MCF 10A (cell line): ENCODE results near the gene SPAG8. TPM values are rescaled to one million over a fixed set of nuclear protein-coding genes. Genes with fewer than 3 reads are reported as not detected.

Source experiments
- BruUV-seq: library from RNA; stranded (reverse); fragments of 400-500 nt; replicated peaks from 2 replicates; lab custom pipeline; 2021; lab: Mats Ljungman, UMichigan
- CTCF ChIA-PET: fragments of 300-600 bp; sonication (Branson Sonifier 250); formaldehyde crosslinking; extraction: SDS; loops from one replicate; lab custom pipeline; 2021; ENCODE audit warnings: antibody characterized with exemption, inconsistent platforms; lab: Yijun Ruan, JAX
- POLR2A ChIA-PET: fragments of 300-600, 350-650 bp; sonication (Branson Sonifier 250); formaldehyde crosslinking; extraction: SDS; loops from one replicate; lab custom pipeline; 2020; ENCODE audit warnings: antibody characterized with exemption, inconsistent platforms; lab: Yijun Ruan, JAX
- DNase-seq: peaks from one replicate; pipeline ENCODE4 v3.0.0-alpha.2; 2018; ENCODE audit not compliant: unreplicated experiment
- H3K27ac Mint-ChIP-seq: one replicate; pipeline ENCODE4 v1.8.0; 2022; ENCODE audit warnings: mild to moderate bottlenecking, low read depth, mixed read lengths; ENCODE audit not compliant: unreplicated experiment
- H3K27me3 Mint-ChIP-seq: one replicate; pipeline ENCODE4 v1.8.0; 2022; ENCODE audit warnings: mixed read lengths; ENCODE audit not compliant: insufficient read depth, unreplicated experiment
- H3K36me3 Mint-ChIP-seq: one replicate; pipeline ENCODE4 v1.8.0; 2022; ENCODE audit warnings: mild to moderate bottlenecking, moderate library complexity, mixed read lengths; ENCODE audit not compliant: insufficient read depth, unreplicated experiment
- H3K4me1 Mint-ChIP-seq: one replicate; pipeline ENCODE4 v1.8.0; 2022; ENCODE audit warnings: mixed read lengths; ENCODE audit not compliant: insufficient read depth, unreplicated experiment
- H3K4me3 Mint-ChIP-seq: one replicate; pipeline ENCODE4 v1.8.0; 2022; ENCODE audit warnings: mild to moderate bottlenecking, moderate library complexity, mixed read lengths; ENCODE audit not compliant: unreplicated experiment
- H3K9me3 Mint-ChIP-seq: one replicate; pipeline ENCODE4 v1.8.0; 2022; ENCODE audit warnings: mixed read lengths; ENCODE audit not compliant: unreplicated experiment
- intact Hi-C: fragments of 100-400 bp; cut with micrococcal nuclease; formaldehyde crosslinking; loops from 2 replicates; pipeline ENCODE4 v1.14.1; 2022
- total RNA-seq: library from RNA; stranded (reverse); gene quantifications from 2 replicates; pipeline ENCODE4 v1.2.3, GENCODE V29; 2022
- TF ChIP-seq, protein P1 (sequence below): fragments of 200-600 bp; IDR thresholded peaks from one replicate; pipeline ENCODE4 v1.8.0; 2022; ENCODE audit warnings: antibody characterized with exemption, mild to moderate bottlenecking; ENCODE audit not compliant: unreplicated experiment

Gene SPAG8
- total RNA-seq, 1 experiment from 2014 or later, result 1.1 TPM

GRCh38 chr9:35859310-35859989, 47.4 kb upstream of the SPAG8 start:
- CTCF ChIA-PET, result interaction anchor here (0.7 to 1.2 kb wide), 3 partner anchors 14 to 52 kb away, joined by 3 to 5 read pairs (median 3); no protein-coding TSS in a partner anchor

DNA sequence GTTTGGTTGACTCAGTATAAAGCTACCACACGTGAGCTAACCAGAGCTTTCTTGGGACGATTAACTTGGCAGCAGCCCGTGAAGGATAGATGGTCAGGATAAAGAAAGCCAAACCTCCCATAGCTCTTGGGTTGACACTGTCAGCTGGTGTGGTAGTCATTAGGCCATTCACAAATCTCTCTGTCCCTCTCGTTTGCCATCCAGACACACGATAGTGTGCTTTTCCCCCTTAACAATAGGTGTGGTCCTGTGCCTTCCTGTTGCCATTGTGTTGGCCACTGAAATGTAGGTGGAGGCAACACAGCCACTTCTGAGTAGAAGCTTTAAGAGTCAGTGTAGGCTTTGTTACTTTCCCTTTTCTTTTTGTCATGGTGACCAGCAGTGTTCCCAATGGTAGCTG, 46.4 kb upstream of the SPAG8 start:
- Mint-ChIP-seq H3K27me3 (peaks cover 47% of the 10 kb centered on the region), H3K4me1 (no peaks in the 10 kb centered on the region), H3K36me3 (peaks cover 4% of the 10 kb centered on the region), H3K9me3 (no peaks in the 10 kb centered on the region), H3K27ac (no peak overlapping the region), H3K4me3 (no peak overlapping the region)
- TF ChIP-seq, protein P1, sequence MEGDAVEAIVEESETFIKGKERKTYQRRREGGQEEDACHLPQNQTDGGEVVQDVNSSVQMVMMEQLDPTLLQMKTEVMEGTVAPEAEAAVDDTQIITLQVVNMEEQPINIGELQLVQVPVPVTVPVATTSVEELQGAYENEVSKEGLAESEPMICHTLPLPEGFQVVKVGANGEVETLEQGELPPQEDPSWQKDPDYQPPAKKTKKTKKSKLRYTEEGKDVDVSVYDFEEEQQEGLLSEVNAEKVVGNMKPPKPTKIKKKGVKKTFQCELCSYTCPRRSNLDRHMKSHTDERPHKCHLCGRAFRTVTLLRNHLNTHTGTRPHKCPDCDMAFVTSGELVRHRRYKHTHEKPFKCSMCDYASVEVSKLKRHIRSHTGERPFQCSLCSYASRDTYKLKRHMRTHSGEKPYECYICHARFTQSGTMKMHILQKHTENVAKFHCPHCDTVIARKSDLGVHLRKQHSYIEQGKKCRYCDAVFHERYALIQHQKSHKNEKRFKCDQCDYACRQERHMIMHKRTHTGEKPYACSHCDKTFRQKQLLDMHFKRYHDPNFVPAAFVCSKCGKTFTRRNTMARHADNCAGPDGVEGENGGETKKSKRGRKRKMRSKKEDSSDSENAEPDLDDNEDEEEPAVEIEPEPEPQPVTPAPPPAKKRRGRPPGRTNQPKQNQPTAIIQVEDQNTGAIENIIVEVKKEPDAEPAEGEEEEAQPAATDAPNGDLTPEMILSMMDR, result no peak
- no TSS peak for BruUV-seq
- CTCF ChIA-PET, result interaction anchor here (0.5 to 1.2 kb wide), 6 partner anchors 13 to 53 kb away, joined by 3 to 5 read pairs (median 4); no protein-coding TSS in a partner anchor
- POLR2A ChIA-PET, result interaction anchor here (0.6 to 1.5 kb wide), 3 partner anchors 22 to 242 kb away, joined by 3 read pairs; no protein-coding TSS in a partner anchor
- intact Hi-C loops, result no loop called here
- DNase-seq, result no peak

More at GRCh38 chr9:35859310-35859989, 47.4 kb upstream of the SPAG8 start:
- peaks cover 47% of the 10 kb centered on the region for H3K27me3 Mint-ChIP-seq
- DNase-seq, result peak; percentile 4
- TF ChIP-seq, protein P1, result no peak
- POLR2A ChIA-PET, result no interaction called here
- BruUV-seq, result no TSS peak
- peaks cover 4% of the 10 kb centered on the region for H3K36me3 Mint-ChIP-seq
- no peak overlapping the region for H3K4me3 Mint-ChIP-seq
- H3K9me3 Mint-ChIP-seq, result no peaks in the 10 kb centered on the region
- H3K4me1 Mint-ChIP-seq, result no peaks in the 10 kb centered on the region
- H3K27ac Mint-ChIP-seq, result no peak overlapping the region
- intact Hi-C loops, result no loop called here

GRCh38 chr9:35856882-35857281, 44.8 kb upstream of the SPAG8 start:
- peaks cover 4% of the 10 kb centered on the region for H3K36me3 Mint-ChIP-seq
- H3K4me3 Mint-ChIP-seq, result no peak overlapping the region
- ChIA-PET CTCF (interaction anchor here (0.6 to 1.4 kb wide), 4 partner anchors 12 to 308 kb away, joined by 3 to 7 read pairs (median 4); no protein-coding TSS in a partner anchor), POLR2A (interaction anchor here (0.9 to 1.5 kb wide), 3 partner anchors 20 to 59 kb away, joined by 3 to 4 read pairs (median 3); partner anchors contain the start of gene HINT2)
- H3K27ac Mint-ChIP-seq, result no peak overlapping the region
- H3K27me3 Mint-ChIP-seq, result peaks cover 46% of the 10 kb centered on the region
- TF ChIP-seq, protein P1, result no peak
- no TSS peak for BruUV-seq
- H3K9me3 Mint-ChIP-seq, result no peaks in the 10 kb centered on the region
- H3K4me1 Mint-ChIP-seq, result no peaks in the 10 kb centered on the region
- DNase-seq, result no peak
- intact Hi-C loops, result no loop called here

DNA sequence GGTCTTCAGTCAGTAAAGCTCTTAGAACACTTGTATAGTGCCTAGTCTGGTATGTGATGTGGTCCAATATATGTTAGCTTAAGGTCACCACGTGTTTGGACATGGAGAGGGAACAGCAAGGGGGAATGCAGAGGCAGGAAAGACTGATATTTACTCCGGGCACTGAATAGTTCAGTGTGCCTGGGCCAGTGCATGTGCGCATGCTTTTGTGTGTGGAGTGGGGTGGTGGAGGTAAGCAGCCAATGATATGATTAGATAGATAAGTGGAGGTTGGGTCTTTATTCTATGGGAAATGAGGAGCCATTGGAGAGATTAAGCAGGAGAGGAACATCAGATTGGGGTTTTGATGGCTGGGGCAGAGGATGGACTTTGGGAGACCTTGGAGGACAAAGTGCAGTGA, 44.1 kb upstream of the SPAG8 start:
- Mint-ChIP-seq H3K4me1 (no peaks in the 10 kb centered on the region), H3K36me3 (peaks cover 4% of the 10 kb centered on the region), H3K9me3 (no peaks in the 10 kb centered on the region), H3K27ac (no peak overlapping the region), H3K27me3 (peaks cover 39% of the 10 kb centered on the region), H3K4me3 (no peak overlapping the region)
- no TSS peak for BruUV-seq
- intact Hi-C loops, result no loop called here
- no peak for DNase-seq
- ChIA-PET POLR2A (interaction anchor here (0.6 to 0.9 kb wide), 2 partner anchors 42 to 309 kb away, joined by 3 to 4 read pairs; partner anchors contain the start of gene HINT2), CTCF (interaction anchor here (1.2 to 1.4 kb wide), 2 partner anchors 24 to 89 kb away, joined by 5 to 7 read pairs; no protein-coding TSS in a partner anchor)
- TF ChIP-seq, protein P1, result no peak
